PC-3 (cell line): Measurements from ENCODE around the gene BMP4.

Experiments
- CTCF ChIP-seq: fragments of 300-600 bp; sonication (generic); conservative IDR thresholded peaks from 2 replicates; pipeline ENCODE4 v1.5.1; 2017; ENCODE audit warnings: antibody characterized with exemption, low read depth, mild to moderate bottlenecking, low read length
- EZH2 ChIP-seq: fragments of 300-600 bp; sonication (generic); IDR thresholded peaks from one replicate; pipeline ENCODE4 v1.6.1; 2017; ENCODE audit warnings: antibody characterized with exemption, mild to moderate bottlenecking, low read length; ENCODE audit not compliant: unreplicated experiment
- EZH2phosphoT487 ChIP-seq: fragments of 300-600 bp; sonication (generic); IDR thresholded peaks from 2 replicates; pipeline ENCODE4 v1.6.1; 2018; ENCODE audit warnings: mild to moderate bottlenecking, antibody characterized with exemption, low read length, borderline replicate concordance

GRCh38 chr14:53942970-53943750 is 13.5 kb downstream of the BMP4 start:
- TF ChIP-seq EZH2phosphoT487, result no peak
- TF ChIP-seq CTCF, result no peak
- TF ChIP-seq EZH2, result no peak
